NK-92 (cell line): ENCODE data around the gene ZNF808.
"Not testable (repeated sequence)": the region's sequence is repeated elsewhere in the genome, so short reads cannot be mapped to it uniquely, and the experiment has no call there.

ENCODE experiments used
- DNase-seq: peaks from one replicate; lab custom pipeline; 2025; ENCODE audit not compliant: unreplicated experiment; lab: John Stamatoyannopoulos, UW

The ZNF808 gene

DNA sequence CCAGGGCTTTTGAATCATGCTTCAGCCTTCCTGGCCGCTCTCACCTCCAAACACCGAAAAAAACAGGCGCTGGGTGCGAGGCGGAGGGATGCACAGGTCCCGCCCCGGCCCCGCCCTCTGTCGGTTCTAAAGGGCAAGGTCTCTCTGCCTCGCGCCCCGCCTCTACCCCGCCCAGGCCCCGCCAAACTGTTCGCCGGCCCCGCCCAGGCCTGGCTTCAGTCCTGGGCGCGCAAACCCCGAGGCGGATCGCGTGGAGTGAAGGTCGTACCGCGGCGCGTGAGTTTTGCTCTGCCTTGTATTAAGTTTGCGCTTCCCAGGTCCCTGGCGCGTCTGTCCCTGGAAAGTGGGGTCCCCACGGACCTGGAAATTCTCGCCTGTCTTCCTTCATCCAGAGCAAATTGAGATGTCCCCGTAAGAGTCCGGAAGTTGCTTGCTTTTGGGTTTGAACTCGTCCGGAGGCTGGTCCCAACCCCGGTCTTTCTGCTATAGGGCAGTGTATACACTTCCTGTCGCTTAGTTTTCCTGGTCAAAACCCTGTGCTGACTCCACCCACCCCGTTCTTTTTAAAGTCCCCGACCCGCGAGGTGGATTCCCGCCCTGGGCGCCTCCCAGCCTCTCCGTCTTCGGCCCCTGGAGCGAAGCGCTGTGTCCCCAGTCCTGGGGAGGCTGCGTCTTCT is 8.4 kb downstream of the ZNF808 start:
- DNase-seq, result peak; percentile 28

- no peak for DNase-seq
Measured at GRCh38 chr19:52536448-52536800, 9.0 kb downstream of the ZNF808 start.

GRCh38 chr19:52538815-52539214 is 11.3 kb downstream of the ZNF808 start:
- DNase-seq, result not testable (repeated sequence)

DNA sequence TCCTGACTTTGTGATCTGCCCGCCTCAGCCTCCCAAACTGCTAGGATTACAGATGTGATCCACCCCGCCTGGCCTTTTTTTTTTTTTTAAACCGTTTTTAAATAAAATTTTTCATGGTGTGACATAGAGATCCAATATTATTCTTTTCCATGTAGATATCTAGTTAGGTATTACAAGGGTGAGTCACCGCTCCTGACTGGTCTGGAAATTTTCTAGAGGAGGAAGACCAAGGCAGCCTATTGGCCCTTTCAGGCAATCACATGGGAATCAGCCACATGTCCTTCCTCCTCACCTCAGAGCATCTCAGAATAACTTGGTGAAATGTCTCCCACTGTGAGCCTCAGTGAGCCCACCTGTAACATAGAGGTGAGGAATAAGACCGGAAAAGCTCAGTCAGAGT is 13.7 kb downstream of the ZNF808 start:
- not testable (repeated sequence) for DNase-seq

DNA sequence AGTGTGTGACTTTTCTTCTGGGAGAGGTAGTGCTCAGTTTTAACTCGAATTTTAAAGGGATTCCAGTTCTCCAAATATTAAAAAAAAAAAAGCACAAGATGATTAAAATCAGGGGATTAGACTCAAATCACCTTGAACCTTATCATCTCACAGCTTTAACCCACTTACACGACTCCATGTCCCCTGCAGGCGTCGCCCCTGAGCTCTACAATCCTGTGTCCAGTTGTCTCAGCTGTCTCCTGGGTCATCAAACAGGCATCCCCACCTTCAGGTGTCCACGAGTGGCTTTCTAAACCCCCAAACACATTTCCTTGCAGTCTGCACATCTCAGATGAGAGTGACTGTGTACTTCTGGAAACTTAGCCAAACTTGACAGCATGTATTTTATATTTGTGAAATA is 14.1 kb downstream of the ZNF808 start:
- DNase-seq, result no peak

GRCh38 chr19:52542541-52542940 is 15.1 kb downstream of the ZNF808 start:
- DNase-seq, result not testable (repeated sequence)

DNA sequence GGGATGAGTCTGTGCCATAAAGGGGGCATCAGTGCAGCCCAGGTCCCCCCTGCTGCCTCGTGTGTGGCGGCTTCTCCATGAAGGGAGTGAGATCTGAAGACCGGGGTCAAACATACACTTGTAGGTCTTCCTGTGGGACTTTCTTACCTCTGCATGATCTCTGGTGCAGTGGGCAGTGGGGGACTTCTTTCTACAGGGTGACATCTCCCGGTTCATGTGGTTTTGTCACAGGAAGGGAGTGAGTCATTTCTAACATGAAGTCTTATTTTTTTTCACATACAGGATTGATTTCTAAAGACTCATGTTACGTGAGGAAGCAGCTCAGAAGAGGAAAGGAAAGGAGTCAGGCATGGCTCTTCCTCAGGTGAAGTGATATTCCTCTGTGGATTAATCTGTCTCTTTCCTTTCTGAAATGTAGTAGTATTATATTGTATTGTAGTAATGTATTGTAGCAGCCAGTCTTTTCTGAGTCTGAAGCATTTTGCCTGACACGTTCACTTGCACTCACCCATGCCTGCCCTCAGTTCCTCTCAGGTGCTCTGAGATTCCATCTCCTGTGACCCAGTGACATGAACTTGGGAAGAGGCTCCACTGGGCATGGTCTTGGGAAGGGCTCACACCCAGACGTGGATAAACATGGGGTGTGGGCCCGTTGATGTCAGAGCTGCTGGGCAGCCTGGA is 15.7 kb downstream of the ZNF808 start:
- no peak for DNase-seq

GRCh38 chr19:52554216-52554971 is 26.9 kb downstream of the ZNF808 start:
- DNase-seq, result no peak

GRCh38 chr19:52557231-52557995 is 29.9 kb downstream of the ZNF808 start:
- no peak for DNase-seq

- DNase-seq, result not testable (repeated sequence)
Measured at GRCh38 chr19:52558732-52559445, 31.4 kb downstream of the ZNF808 start.

DNA sequence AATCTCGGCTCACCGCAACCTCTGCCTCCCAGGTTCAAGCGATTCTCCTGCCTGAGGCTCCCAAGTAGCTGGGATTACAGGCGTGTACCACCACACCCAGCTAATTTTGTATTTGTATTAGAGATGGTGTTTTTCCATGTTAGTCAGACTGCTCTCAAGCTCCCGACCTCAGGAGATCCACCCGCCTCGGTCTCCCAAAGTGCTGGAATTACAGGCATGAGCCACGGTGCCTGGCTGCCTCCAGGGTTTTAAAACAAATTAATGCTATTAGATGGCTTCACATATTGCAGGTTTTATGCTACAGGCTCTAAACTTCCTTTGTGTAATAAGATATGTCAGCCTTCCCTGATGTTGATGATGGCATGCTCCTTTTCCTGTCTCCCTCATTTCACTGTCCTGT is 34.1 kb downstream of the ZNF808 start:
- DNase-seq, result not testable (repeated sequence)

- no peak for DNase-seq
Measured at GRCh38 chr19:52566121-52566520, 38.7 kb downstream of the ZNF808 start.

DNA sequence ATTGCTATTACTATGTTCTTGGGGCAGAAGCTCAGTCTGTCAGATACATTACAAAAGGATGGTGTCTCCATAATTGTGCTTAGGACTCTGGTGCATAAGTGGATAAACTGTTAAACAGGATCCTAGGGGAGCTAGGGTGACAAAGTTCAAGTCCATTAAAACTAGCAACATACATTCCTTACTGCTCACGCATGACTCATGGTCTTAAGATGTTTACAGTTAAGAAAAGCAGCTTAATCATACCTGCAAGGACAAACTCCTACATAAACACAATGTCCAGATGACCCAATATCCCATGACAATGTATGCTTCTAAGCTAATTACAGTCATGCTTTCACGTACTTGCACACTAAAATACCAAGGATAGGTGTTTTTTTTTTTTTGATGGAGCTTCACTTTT is 39.1 kb downstream of the ZNF808 start:
- no peak for DNase-seq

GRCh38 chr19:52567921-52568320 is 40.5 kb downstream of the ZNF808 start:
- DNase-seq, result no peak

DNA sequence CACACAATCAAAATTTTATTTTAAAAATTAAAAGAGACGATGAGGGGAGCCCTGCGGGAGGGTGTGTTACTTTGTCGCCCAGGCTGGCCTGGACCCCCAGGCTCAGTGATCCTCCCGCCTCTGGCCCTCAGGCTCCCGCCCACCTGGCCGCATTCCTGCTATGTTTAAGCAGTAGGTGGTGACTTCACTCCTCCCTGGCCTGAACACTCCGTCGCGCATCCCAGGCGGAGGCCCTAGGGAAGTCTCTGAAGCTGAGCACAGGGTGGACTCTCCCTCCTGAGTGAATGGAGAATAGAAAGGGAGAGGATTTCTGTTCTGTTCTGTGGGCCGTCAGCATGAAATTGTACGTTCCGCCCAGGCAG is 42.2 kb downstream of the ZNF808 start:
- not testable (repeated sequence) for DNase-seq

GRCh38 chr19:52570000-52570861 is 42.8 kb downstream of the ZNF808 start, which contains the start of gene ZNF701:
Gene ZNF701, plus strand, starts transcription at chr19:52570287. Its CDS starts 3,861 bp downstream, at chr19:52574148.
- DNase-seq, result peak; percentile 56

- no peak for DNase-seq
Measured at GRCh38 chr19:52584736-52585440, 57.4 kb downstream of the ZNF808 start.

DNA sequence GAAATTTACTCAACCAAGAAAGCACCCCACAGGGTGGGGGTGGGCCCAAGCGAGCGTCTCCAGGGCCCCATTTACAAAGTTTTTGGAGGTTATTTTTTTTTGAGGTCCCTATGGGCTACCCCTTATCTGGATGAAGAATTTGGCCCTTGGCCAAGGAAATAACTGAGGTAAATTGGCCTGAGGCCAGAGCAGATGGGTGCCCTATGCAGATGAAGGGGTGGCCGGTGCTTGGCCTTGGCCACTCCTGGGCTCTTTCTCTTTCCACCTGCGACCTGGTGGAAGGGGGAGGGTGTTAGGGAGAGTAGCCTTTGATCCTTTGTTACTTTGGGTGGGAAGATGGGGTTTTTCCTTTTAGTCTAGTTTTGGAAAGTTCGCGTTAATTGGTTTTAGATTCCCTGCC is 58.1 kb downstream of the ZNF808 start:
- DNase-seq, result no peak

GRCh38 chr19:52590728-52591127 is 63.3 kb downstream of the ZNF808 start:
- no peak for DNase-seq
